ENCODE measurements around the gene ABCB8.

DNA sequence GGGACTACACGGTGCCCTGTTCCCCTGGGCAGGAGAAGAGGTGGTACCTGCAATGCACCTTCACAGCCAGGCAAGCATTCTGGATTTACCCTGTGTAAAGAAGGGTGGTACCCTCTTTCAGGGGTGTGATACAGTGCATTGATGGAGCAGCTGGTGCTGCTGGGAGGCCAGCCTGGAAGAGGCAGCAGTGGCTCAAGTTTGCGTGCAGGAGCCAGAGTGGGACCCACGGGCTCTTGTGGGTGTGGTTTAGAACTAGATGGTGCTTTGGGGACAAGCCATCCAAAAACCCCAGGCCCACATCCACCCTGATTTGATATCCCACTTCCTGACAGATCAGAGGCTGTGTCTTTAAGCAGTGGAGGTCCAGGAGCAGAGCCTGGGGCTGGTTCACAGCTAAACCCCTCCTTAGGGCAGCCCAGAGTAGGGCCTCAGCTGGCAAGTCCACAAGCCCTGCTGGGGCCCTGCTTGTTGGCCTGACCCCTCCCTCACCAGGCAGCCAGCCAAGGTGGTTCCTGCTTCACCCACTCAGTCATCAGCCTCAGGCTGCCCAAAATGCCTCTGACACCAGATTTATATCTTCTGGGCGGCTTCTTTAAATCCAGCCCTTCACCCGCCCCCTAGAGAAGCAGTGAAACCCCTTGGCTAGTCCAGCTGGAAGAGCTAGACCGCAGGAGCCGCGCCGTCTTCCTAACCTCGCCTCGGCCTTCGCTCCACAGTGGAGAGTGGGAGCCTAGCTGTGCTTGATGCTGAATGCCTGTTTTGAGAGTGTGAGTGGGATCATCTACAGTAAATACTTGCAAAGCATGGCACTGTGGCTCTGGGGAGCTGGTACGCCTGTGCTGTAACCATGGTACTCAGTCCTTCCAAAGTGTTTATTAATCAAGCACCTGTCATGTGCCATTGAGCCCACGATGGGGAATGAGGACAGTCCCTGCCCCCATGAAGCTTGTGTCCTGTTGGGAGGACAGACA is 18.6 kb downstream of the ABCB8 start:
- TF ChIP-seq CTCF (IDR thresholded peaks at IDR 0.05; ENCODE audit: insufficient read depth, low read length): no peak
- TF ChIP-seq POLR2AphosphoS5 (IDR thresholded peaks at IDR 0.05; ENCODE audit: low read depth): no peak
- no peak for TF ChIP-seq GABPA (IDR thresholded peaks at IDR 0.05; ENCODE audit: low read depth)
- no peak for TF ChIP-seq REST (IDR thresholded peaks at IDR 0.05; ENCODE audit: insufficient replicate concordance, low read depth)
- no peak for TF ChIP-seq SPI1 (IDR thresholded peaks at IDR 0.05; ENCODE audit: borderline replicate concordance, low read depth)
